Right hindlimb (tissue), 1 donor: ENCODE measurements around the gene RPS19BP1.
"Not testable (repeated sequence)": the region's sequence is repeated elsewhere in the genome, so short reads cannot be mapped to it uniquely, and the experiment has no call there.

Source experiments
- DNase-seq: peaks from one replicate; pipeline ENCODE4 v3.0.0-alpha.2; 2018

Gene RPS19BP1

GRCh38 chr22:39527481-39527961, 5.0 kb downstream of the RPS19BP1 start:
- DNase-seq: no peak

GRCh38 chr22:39526736-39527171, 5.8 kb downstream of the RPS19BP1 start:
- DNase-seq: no peak

GRCh38 chr22:39525658-39525975, 6.9 kb downstream of the RPS19BP1 start:
- DNase-seq: no peak

DNA sequence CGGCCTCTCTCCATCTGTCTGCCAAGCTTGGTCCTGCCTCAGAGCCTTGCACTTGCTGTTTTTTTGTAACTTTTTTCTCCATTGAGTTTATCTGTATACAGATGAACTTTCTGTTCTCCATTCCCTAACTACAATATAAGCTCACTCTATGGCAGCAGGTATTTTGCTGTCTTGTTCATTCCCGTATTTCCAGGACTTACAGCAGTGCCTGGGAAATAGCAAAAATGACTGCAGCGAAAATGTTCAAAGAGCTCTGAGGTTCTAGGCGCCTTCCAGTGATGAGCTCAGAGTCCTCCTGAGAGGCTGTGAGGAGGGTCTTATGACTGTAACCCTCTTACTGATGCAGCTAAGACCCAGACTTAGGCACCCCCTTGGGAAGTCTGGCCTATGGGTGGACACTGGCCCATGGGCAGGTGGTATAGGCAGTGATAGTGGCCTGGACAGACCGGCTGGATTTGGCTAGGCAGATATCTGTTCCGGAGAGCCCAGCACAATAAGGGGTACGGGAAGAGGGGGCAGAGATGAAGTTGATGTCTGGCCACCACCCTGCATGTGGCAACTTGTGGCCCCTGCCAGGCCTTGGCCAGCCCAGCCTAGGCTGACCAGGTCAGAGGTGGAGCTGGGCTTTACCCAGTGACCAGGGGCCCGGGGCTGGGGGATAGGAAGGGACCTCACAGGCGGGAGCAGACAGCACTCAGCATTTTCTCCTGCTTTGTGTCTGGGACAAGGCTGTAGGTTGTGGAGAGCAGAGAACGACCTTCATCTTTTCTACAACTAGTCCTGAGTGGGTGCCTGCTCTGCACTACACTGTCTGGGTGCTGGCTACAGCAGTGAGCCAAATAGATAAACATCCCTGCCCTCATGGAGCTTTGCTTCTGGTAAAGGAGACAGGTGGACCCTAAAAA, 7.5 kb downstream of the RPS19BP1 start:
- DNase-seq: no peak

DNA sequence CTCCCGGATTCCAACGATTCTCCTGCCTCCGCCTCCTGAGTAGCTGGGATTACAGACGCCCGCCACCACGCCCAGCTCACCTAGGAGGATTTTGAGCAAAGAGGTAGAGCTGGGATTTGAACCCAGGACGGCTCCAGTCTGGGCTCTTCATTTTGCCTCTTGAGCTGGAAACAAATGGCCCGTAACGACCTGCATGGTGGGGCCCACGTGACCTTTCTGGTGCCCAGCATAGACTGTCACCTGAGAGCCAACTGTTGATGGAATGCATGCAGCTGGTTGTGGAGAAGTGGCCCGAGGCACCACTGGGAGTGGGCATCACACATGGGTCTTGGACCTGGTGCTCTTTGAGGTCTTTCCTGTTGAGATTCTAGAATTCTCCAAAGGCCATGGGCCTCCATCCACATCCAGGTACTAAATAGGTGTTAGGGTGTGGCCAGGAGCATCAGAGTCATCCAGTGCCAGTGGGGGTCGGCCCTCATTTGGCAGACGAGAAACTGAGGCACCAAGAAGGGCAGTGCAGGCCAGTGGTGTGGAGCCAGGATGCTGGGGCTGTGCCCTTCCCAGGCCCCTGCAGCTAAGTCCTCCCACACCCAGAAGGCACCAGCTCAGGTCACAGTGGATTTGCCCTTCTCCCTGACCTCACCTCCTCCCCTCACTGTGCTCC, 8.3 kb downstream of the RPS19BP1 start:
- DNase-seq: no peak

DNA sequence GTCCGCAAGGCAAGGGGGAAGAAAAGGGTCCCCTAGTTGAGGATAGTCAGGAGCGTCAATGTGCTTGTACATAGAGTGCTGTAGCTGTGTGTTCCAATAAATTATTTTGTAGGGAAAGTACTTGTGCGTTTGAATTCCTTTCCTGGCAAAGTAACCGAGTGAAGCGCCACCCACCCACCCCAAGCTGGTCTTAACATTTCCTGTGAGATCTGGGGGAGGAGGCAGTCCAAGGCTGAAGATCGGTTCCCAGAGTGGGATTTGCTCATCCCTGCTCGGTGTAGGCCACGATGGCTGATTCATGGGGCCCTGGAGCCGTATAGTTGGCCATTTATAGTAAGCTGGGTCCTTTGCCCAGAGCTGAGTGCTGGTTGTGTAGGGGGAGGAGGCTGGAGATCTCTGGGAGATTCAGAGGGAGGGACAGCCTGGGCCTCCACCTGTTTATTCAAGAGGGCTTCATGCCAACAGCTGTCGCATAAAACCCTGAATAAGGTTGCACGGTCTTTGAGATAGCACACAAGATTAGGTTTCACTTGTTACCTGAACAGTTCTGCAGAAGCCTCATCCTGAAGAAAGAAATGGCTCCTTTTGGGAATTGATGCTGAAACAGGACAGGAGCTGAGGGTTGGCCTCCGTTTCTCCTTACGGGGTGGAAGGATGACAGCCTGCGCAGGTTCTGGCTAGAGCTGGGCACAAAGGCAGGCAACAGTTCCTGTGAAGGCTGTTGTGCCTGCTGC, 9.8 kb downstream of the RPS19BP1 start:
- DNase-seq: no peak

DNA sequence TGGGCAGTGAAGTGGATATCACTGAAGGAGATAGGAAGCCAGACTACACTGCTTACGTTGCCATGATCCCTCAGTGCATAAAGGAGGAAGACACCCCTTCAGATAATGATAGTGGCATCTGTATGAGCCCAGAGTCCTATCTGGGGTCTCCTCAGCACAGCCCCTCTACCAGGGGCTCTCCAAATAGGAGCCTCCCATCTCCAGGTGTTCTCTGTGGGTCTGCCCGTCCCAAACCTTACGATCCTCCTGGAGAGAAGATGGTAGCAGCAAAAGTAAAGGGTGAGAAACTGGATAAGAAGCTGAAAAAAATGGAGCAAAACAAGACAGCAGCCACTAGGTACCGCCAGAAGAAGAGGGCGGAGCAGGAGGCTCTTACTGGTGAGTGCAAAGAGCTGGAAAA, 10.5 kb downstream of the RPS19BP1 start:
- DNase-seq: not testable (repeated sequence)

GRCh38 chr22:39521106-39521885, 11.3 kb downstream of the RPS19BP1 start:
- DNase-seq: not testable (repeated sequence)

- peak; percentile 86 for DNase-seq
Observed at GRCh38 chr22:39520226-39521105, 12.1 kb downstream of the RPS19BP1 start, which contains the start of gene ATF4. TSS of gene ATF4 (plus strand) at chr22:39520562. CDS start at chr22:39521446, 884 bp downstream.

- peak; percentile 99 for DNase-seq
Observed at GRCh38 chr22:39519681-39520225, 12.8 kb downstream of the RPS19BP1 start.

DNA sequence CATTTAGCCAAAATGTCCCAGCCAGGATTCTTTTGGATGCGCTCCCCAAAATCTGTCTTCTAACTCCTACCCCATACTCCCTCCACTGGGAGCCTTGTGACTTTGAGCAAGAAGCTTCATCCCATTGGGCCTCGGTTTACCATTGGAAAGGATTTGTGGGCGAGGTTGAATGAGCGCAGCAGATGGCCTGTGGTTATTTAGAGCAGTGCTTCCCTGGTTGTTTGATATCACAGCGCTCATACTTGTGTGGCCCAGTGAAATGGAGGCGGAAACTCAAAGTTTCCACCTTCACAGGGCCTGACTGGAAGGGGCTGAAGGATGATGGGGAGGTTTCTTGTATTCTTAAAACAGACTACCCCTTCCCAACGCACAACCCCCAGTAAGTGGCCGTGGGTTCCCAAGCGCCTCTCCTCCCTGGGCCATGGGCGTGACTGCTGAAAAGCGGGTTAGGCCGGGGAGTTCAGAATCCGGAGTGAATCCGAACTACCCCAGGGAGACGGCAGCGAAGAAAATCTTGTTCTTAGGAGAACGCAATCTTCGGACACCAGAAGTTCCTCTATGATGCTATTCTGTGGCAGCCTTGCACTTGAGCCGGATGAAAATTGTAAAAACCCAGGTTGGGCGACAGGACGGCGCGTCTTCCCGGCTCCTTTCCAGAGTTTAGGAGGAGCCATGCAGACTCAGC, 13.4 kb downstream of the RPS19BP1 start:
- DNase-seq: no peak

GRCh38 chr22:39518144-39518786, 14.3 kb downstream of the RPS19BP1 start:
- no peak for DNase-seq

GRCh38 chr22:39517470-39517869, 15.1 kb downstream of the RPS19BP1 start:
- DNase-seq: no peak

GRCh38 chr22:39515266-39516050, 17.1 kb downstream of the RPS19BP1 start:
- DNase-seq: no peak

DNA sequence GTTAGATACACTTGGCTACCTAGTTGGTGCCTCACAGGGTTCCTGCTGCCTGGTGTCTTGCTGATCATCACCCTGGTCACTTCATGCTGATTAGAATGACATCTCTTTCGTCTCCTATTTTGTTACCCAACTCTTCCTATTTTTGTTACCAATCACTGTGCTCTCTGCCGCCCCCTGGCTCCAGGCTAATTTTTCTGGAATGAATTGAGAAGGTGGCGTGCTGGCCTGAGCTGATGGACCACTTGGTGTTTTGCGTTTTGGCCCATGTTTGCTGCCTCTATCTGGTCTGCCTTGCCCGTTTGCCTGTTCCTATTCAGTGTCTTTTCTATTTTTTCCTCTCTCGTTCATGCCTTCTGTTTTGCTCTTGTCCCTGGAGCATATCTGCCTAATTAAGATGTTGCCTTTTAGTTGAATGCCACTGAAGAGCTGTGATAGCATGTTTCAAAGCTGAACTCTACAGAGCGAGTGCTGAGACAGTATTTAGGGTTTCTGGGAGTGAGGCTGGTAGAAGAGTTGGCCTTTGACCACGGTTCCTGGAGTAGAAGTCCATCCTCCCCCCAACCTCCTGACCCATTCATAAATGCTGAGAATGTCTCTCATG, 18.1 kb downstream of the RPS19BP1 start:
- DNase-seq: no peak

GRCh38 chr22:39513791-39514190, 18.8 kb downstream of the RPS19BP1 start:
- no peak for DNase-seq

DNA sequence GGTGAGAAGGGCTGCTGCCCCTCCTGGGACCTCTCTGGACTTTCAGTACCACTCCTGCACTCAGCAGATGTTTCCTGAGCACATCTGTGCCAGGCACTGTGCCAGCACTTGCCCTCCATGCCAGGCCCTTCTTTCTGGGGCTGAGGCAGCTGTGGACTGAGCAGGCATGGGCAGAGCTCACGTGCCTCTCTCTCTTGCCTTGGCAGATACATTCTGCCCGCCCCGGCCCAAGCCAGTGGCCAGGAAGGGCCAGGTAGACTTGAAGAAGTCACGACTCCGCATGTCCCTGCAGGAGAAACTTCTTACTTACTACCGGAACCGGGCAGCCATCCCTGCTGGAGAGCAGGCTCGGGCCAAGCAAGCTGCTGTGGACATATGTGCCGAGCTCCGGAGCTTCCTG, 20.5 kb downstream of the RPS19BP1 start:
- no peak for DNase-seq

DNA sequence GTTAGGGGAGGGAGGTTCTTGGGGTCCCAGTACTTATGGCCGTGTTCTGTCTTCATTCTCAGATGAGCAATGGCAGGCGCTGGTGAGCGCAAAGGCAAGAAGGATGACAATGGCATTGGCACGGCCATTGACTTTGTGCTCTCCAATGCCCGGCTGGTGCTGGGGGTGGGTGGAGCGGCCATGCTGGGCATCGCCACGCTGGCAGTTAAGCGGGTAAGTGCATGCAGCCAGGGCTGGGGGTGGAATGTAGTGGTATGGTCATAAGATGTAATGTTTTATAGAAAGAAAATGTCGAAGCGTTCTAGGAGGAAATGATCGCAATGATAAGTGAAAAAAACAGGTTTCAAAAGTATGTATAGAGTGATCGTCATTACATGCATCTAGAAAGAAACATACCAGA, 21.3 kb downstream of the RPS19BP1 start:
- no peak for DNase-seq
